ENCODE measurements around the gene ZNF644.
A peak's percentile ranks its signal among the peaks of the same experiment; 100 is the strongest.

Gene ZNF644

DNA sequence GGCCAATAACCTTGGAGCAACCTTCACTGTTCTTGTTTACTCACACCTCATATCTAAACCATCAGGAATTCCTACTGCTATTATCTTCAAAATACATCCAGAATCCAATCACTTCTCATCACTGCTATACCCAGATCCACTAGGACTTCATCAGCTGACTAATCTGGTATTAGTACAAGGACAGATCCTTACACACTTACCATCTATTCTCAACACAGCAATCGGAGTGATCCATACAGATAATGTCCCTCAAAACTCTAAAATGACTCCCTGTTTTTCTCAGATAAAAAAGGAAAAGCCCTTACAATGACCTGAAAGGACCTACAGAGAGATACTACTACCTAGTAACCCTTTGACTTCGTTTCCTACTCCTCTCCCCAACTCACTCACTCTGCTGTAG is 70.8 kb downstream of the ZNF644 start:
- Histone ChIP-seq H3K36me3 (ENCODE audit: control insufficient read depth in 1 of 2, insufficient read depth in 2 of 2, low read length in 2 of 2) (no peaks in the 10 kb centered on the region), H3K18ac (ENCODE audit: low read length) (no peak overlapping the region), H2BK5ac (ENCODE audit: low read depth, low read length, poor library complexity) (no peak overlapping the region), H3K27me3 (ENCODE audit: insufficient read depth, low read length) (no peaks in the 10 kb centered on the region), H3K79me2 (ENCODE audit: control insufficient read depth, insufficient read depth, low read length, poor library complexity) (no peaks in the 10 kb centered on the region), H3K9me3 (ENCODE audit: insufficient read depth, low read depth, low read length) (no peaks in the 10 kb centered on the region), H2AK5ac (ENCODE audit: low read length) (no peak overlapping the region), H2BK120ac (ENCODE audit: insufficient read depth, low read length, poor library complexity) (no peak overlapping the region), H3K4ac (ENCODE audit: low read depth, low read length) (no peak overlapping the region), H3K4me2 (ENCODE audit: low read length) (no peak overlapping the region), H2AFZ (ENCODE audit: insufficient read depth, low read length, poor library complexity) (no peak overlapping the region), H3K27ac (ENCODE audit: low read depth, low read length) (no peak overlapping the region), H2BK12ac (ENCODE audit: low read length) (no peak overlapping the region), H4K8ac (ENCODE audit: low read depth, low read length) (no peak overlapping the region), H3K4me1 (ENCODE audit: control insufficient read depth in 1 of 2, insufficient read depth in 2 of 2, low read length in 2 of 2) (no peaks in the 10 kb centered on the region), H3K4me3 (ENCODE audit: low read depth, low read length) (no peak overlapping the region), H4K12ac (ENCODE audit: low read depth, low read length) (no peak overlapping the region), H4K91ac (ENCODE audit: low read depth, low read length) (no peak overlapping the region), H3K9ac (ENCODE audit: low read length) (no peak overlapping the region), H3K14ac (ENCODE audit: low read length) (no peak overlapping the region), H3K23ac (ENCODE audit: low read length) (no peak overlapping the region), H3K79me1 (ENCODE audit: low read length) (no peaks in the 10 kb centered on the region)
- DNase-seq = no peak
- WGBS (ENCODE audit: extremely low coverage, insufficient coverage, insufficient read length) = no CpG with 5 or more reads among the region's 2 CpGs

DNA sequence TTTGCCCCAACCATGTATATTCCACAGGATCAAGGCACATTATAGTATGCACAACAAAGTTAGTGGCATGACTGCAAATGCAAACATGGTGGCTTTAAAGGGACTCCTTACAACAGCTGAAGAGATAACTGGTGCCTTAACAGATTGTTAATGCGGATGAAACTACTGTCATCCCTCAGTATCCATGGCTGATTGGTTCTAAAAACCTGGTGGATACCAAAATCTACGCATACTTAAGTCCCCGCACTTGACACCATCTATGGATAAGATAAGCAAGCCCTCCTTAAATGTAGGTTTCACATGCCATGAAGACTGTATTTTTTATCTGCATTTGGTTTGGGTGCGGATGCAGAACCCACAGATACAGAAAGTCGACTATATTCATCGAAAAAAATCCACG is 73.5 kb downstream of the ZNF644 start:
- no peak overlapping the region for H2BK120ac ChIP-seq (ENCODE audit: insufficient read depth, low read length, poor library complexity)
- no peak overlapping the region for H4K8ac ChIP-seq (ENCODE audit: low read depth, low read length)
- H2BK12ac ChIP-seq (ENCODE audit: low read length) = no peak overlapping the region
- H2AK5ac ChIP-seq (ENCODE audit: low read length) = no peak overlapping the region
- no peak overlapping the region for H3K27ac ChIP-seq (ENCODE audit: low read depth, low read length)
- no peaks in the 10 kb centered on the region for H3K36me3 ChIP-seq (ENCODE audit: control insufficient read depth in 1 of 2, insufficient read depth in 2 of 2, low read length in 2 of 2)
- H3K4me1 ChIP-seq (ENCODE audit: control insufficient read depth in 1 of 2, insufficient read depth in 2 of 2, low read length in 2 of 2) = no peaks in the 10 kb centered on the region
- no peaks in the 10 kb centered on the region for H3K79me1 ChIP-seq (ENCODE audit: low read length)
- H2BK5ac ChIP-seq (ENCODE audit: low read depth, low read length, poor library complexity) = no peak overlapping the region
- H2AFZ ChIP-seq (ENCODE audit: insufficient read depth, low read length, poor library complexity) = no peak overlapping the region
- H3K4me2 ChIP-seq (ENCODE audit: low read length) = no peak overlapping the region
- H3K79me2 ChIP-seq (ENCODE audit: control insufficient read depth, insufficient read depth, low read length, poor library complexity) = no peaks in the 10 kb centered on the region
- H3K14ac ChIP-seq (ENCODE audit: low read length) = no peak overlapping the region
- H4K91ac ChIP-seq (ENCODE audit: low read depth, low read length) = no peak overlapping the region
- H3K23ac ChIP-seq (ENCODE audit: low read length) = no peak overlapping the region
- H3K9ac ChIP-seq (ENCODE audit: low read length) = no peak overlapping the region
- H4K12ac ChIP-seq (ENCODE audit: low read depth, low read length) = no peak overlapping the region
- no CpG with 5 or more reads among the region's 7 CpGs for WGBS (ENCODE audit: extremely low coverage, insufficient coverage, insufficient read length)
- H3K18ac ChIP-seq (ENCODE audit: low read length) = no peak overlapping the region
- H3K4me3 ChIP-seq (ENCODE audit: low read depth, low read length) = no peak overlapping the region
- H3K9me3 ChIP-seq (ENCODE audit: insufficient read depth, low read depth, low read length) = no peaks in the 10 kb centered on the region
- H3K4ac ChIP-seq (ENCODE audit: low read depth, low read length) = peak overlapping the region; percentile 69
- no peak for DNase-seq
- no peaks in the 10 kb centered on the region for H3K27me3 ChIP-seq (ENCODE audit: insufficient read depth, low read length)

DNA sequence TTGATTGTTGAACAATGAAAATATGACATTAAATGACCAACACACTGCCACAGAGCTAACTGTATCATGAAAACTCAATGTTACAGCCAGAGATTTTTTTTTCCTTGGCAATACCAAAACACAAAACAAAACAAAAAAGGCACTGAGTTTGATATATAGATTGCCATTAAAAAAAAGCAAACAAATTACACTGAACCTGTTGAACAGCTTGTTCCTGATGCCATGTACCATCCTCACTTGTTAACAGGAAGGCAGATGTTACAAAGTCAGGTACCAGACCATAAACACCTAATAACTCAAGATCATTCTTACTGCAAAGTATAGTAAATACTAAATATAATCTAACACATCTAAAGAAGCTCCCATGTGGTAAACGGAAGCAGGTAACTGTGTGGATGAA is 75.2 kb downstream of the ZNF644 start:
- Histone ChIP-seq H2BK5ac (ENCODE audit: low read depth, low read length, poor library complexity) (no peak overlapping the region), H3K9ac (ENCODE audit: low read length) (no peak overlapping the region), H3K23ac (ENCODE audit: low read length) (no peak overlapping the region), H3K4ac (ENCODE audit: low read depth, low read length) (no peak overlapping the region), H3K79me2 (ENCODE audit: control insufficient read depth, insufficient read depth, low read length, poor library complexity) (no peaks in the 10 kb centered on the region), H2AK5ac (ENCODE audit: low read length) (no peak overlapping the region), H3K9me3 (ENCODE audit: insufficient read depth, low read depth, low read length) (no peaks in the 10 kb centered on the region), H2BK12ac (ENCODE audit: low read length) (no peak overlapping the region), H4K8ac (ENCODE audit: low read depth, low read length) (no peak overlapping the region), H4K91ac (ENCODE audit: low read depth, low read length) (no peak overlapping the region), H3K27me3 (ENCODE audit: insufficient read depth, low read length) (no peaks in the 10 kb centered on the region), H4K12ac (ENCODE audit: low read depth, low read length) (no peak overlapping the region), H2AFZ (ENCODE audit: insufficient read depth, low read length, poor library complexity) (no peak overlapping the region), H3K27ac (ENCODE audit: low read depth, low read length) (no peak overlapping the region), H3K36me3 (ENCODE audit: control insufficient read depth in 1 of 2, insufficient read depth in 2 of 2, low read length in 2 of 2) (no peaks in the 10 kb centered on the region), H3K4me2 (ENCODE audit: low read length) (no peak overlapping the region), H3K4me3 (ENCODE audit: low read depth, low read length) (no peak overlapping the region), H3K79me1 (ENCODE audit: low read length) (no peaks in the 10 kb centered on the region), H3K4me1 (ENCODE audit: control insufficient read depth in 1 of 2, insufficient read depth in 2 of 2, low read length in 2 of 2) (no peaks in the 10 kb centered on the region), H3K14ac (ENCODE audit: low read length) (no peak overlapping the region), H2BK120ac (ENCODE audit: insufficient read depth, low read length, poor library complexity) (no peak overlapping the region), H3K18ac (ENCODE audit: low read length) (no peak overlapping the region)
- WGBS (ENCODE audit: extremely low coverage, insufficient coverage, insufficient read length) = no CpG with 5 or more reads among the region's 1 CpG
- no peak for DNase-seq

DNA sequence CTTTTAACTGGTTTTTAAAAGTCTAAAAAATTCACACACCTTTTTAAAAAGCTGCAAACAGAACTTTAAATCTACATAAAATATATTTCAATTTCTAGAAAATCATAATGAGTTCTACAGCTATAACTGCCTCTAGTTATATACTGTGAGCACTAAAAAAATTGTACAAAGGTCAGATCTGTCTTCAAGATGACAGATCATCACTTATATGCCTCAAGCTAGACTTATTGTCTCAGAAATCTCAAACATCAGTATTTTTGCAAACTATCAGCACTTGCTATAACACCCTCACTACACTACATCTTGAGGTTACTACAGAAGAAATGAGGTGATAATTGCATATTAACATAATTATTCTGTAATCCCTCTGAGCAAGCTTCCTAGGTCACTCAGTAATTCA is 76.5 kb downstream of the ZNF644 start:
- H3K36me3 ChIP-seq (ENCODE audit: control insufficient read depth in 1 of 2, insufficient read depth in 2 of 2, low read length in 2 of 2) = peaks cover 0 to 4% of the 10 kb centered on the region in 2 experiments
- no peak overlapping the region for H3K18ac ChIP-seq (ENCODE audit: low read length)
- no peaks in the 10 kb centered on the region for H3K79me2 ChIP-seq (ENCODE audit: control insufficient read depth, insufficient read depth, low read length, poor library complexity)
- H3K4me2 ChIP-seq (ENCODE audit: low read length) = no peak overlapping the region
- H4K8ac ChIP-seq (ENCODE audit: low read depth, low read length) = no peak overlapping the region
- H3K4me1 ChIP-seq (ENCODE audit: control insufficient read depth in 1 of 2, insufficient read depth in 2 of 2, low read length in 2 of 2) = no peaks in the 10 kb centered on the region
- no peak overlapping the region for H2BK12ac ChIP-seq (ENCODE audit: low read length)
- H2BK120ac ChIP-seq (ENCODE audit: insufficient read depth, low read length, poor library complexity) = no peak overlapping the region
- no peak overlapping the region for H4K12ac ChIP-seq (ENCODE audit: low read depth, low read length)
- H3K9ac ChIP-seq (ENCODE audit: low read length) = no peak overlapping the region
- no peaks in the 10 kb centered on the region for H3K9me3 ChIP-seq (ENCODE audit: insufficient read depth, low read depth, low read length)
- no peak overlapping the region for H3K4me3 ChIP-seq (ENCODE audit: low read depth, low read length)
- DNase-seq = no peak
- H4K91ac ChIP-seq (ENCODE audit: low read depth, low read length) = no peak overlapping the region
- H3K27ac ChIP-seq (ENCODE audit: low read depth, low read length) = no peak overlapping the region
- no peak overlapping the region for H2AK5ac ChIP-seq (ENCODE audit: low read length)
- no peak overlapping the region for H3K14ac ChIP-seq (ENCODE audit: low read length)
- no peak overlapping the region for H2AFZ ChIP-seq (ENCODE audit: insufficient read depth, low read length, poor library complexity)
- H3K4ac ChIP-seq (ENCODE audit: low read depth, low read length) = no peak overlapping the region
- H3K23ac ChIP-seq (ENCODE audit: low read length) = no peak overlapping the region
- H3K27me3 ChIP-seq (ENCODE audit: insufficient read depth, low read length) = no peaks in the 10 kb centered on the region
- no peak overlapping the region for H2BK5ac ChIP-seq (ENCODE audit: low read depth, low read length, poor library complexity)
- H3K79me1 ChIP-seq (ENCODE audit: low read length) = no peaks in the 10 kb centered on the region

All from trophoblast cell (in vitro differentiated cells and primary cell).